Activated CD4-positive, alpha-beta T cell treated with anti-CD3 and anti-CD28 coated beads, Interleukin-2, amount 10 ng/mL, durations not matched to agents 24 days and 14 days (primary cell): ENCODE data around the gene SUSD2. TPM values are rescaled to one million over a fixed set of nuclear protein-coding genes. Genes with fewer than 3 reads are reported as not detected.
A peak's percentile ranks its signal among the peaks of the same experiment; 100 is the strongest.
"Not testable (repeated sequence)": the region's sequence is repeated elsewhere in the genome, so short reads cannot be mapped to it uniquely, and the experiment has no call there.

Experiments
- DNase-seq: peaks from one replicate; pipeline ENCODE4 v3.0.0; 2022
- H3K27ac Mint-ChIP-seq: one replicate; pipeline ENCODE4 v1.8.0; 2022; ENCODE audit warnings: mild to moderate bottlenecking, mixed read lengths
- H3K27me3 Mint-ChIP-seq: one replicate; pipeline ENCODE4 v1.8.0; 2022; ENCODE audit warnings: mixed read lengths
- H3K36me3 Mint-ChIP-seq: one replicate; pipeline ENCODE4 v1.8.0; 2022; ENCODE audit warnings: low read depth, mild to moderate bottlenecking, mixed read lengths
- H3K4me1 Mint-ChIP-seq: one replicate; pipeline ENCODE4 v1.8.0; 2021; ENCODE audit warnings: mixed read lengths
- H3K4me3 Mint-ChIP-seq: one replicate; pipeline ENCODE4 v1.8.0; 2022; ENCODE audit warnings: mild to moderate bottlenecking, moderate library complexity, mixed read lengths
- H3K9me3 Mint-ChIP-seq: one replicate; pipeline ENCODE4 v1.8.0; 2021; ENCODE audit warnings: mixed read lengths
- intact Hi-C: fragments of 100-400 bp; cut with micrococcal nuclease; formaldehyde crosslinking; loops from one replicate; pipeline ENCODE4 v1.15.1; 2023
- total RNA-seq: library from RNA; stranded (reverse); gene quantifications from 2 replicates; pipeline ENCODE4 v1.2.3, GENCODE V29; 2022

The SUSD2 gene
- total RNA-seq, 1 donor from 2014 or later, result 0.75 TPM

- peaks cover 31% of the 10 kb centered on the region for H3K4me1 Mint-ChIP-seq
- DNase-seq, H3K27me3 Mint-ChIP-seq, intact Hi-C loops, H3K9me3 Mint-ChIP-seq, H3K36me3 Mint-ChIP-seq, H3K4me3 Mint-ChIP-seq, H3K27ac Mint-ChIP-seq: not testable (repeated sequence)
Measured at GRCh38 chr22:24210409-24210808, 29.1 kb downstream of the SUSD2 start.

GRCh38 chr22:24211716-24212115 lies 30.4 kb downstream of the SUSD2 start:
- not testable (repeated sequence) for H3K4me3 Mint-ChIP-seq, H3K27ac Mint-ChIP-seq

GRCh38 chr22:24213111-24213510 lies 31.8 kb downstream of the SUSD2 start:
- H3K27me3 Mint-ChIP-seq, DNase-seq, H3K27ac Mint-ChIP-seq, intact Hi-C loops, H3K4me3 Mint-ChIP-seq, H3K9me3 Mint-ChIP-seq, H3K4me1 Mint-ChIP-seq, H3K36me3 Mint-ChIP-seq: not testable (repeated sequence)

More at GRCh38 chr22:24211716-24212115, 30.4 kb downstream of the SUSD2 start:
- intact Hi-C loops, DNase-seq, H3K9me3 Mint-ChIP-seq, H3K27me3 Mint-ChIP-seq, H3K36me3 Mint-ChIP-seq: not testable (repeated sequence)
- peaks cover 23% of the 10 kb centered on the region for H3K4me1 Mint-ChIP-seq

- intact Hi-C loops, result no loop called here
- Mint-ChIP-seq H3K4me3 (no peak overlapping the region), H3K9me3 (no peaks in the 10 kb centered on the region), H3K4me1 (peaks cover 2% of the 10 kb centered on the region), H3K36me3 (no peaks in the 10 kb centered on the region), H3K27me3 (no peaks in the 10 kb centered on the region), H3K27ac (no peak overlapping the region)
- DNase-seq, result no peak
Measured at GRCh38 chr22:24214467-24215285, 33.4 kb downstream of the SUSD2 start.

- no peak for DNase-seq
- no peaks in the 10 kb centered on the region for H3K36me3 Mint-ChIP-seq
Measured at GRCh38 chr22:24216541-24217209, 35.4 kb downstream of the SUSD2 start.

GRCh38 chr22:24217384-24217783 lies 36.1 kb downstream of the SUSD2 start:
- intact Hi-C loops, result no loop called here
- Mint-ChIP-seq H3K27me3 (no peaks in the 10 kb centered on the region), H3K36me3 (no peaks in the 10 kb centered on the region), H3K9me3 (no peaks in the 10 kb centered on the region), H3K4me3 (no peak overlapping the region), H3K4me1 (peaks cover 1% of the 10 kb centered on the region), H3K27ac (no peak overlapping the region)
- no peak for DNase-seq

More at GRCh38 chr22:24216541-24217209, 35.4 kb downstream of the SUSD2 start:
- Mint-ChIP-seq H3K27ac (no peak overlapping the region), H3K27me3 (no peaks in the 10 kb centered on the region), H3K9me3 (no peaks in the 10 kb centered on the region), H3K4me1 (peaks cover 3% of the 10 kb centered on the region), H3K4me3 (no peak overlapping the region)
- intact Hi-C loops, result no loop called here

GRCh38 chr22:24219750-24220149 lies 38.5 kb downstream of the SUSD2 start:
- no peak overlapping the region for H3K4me3 Mint-ChIP-seq
- no peak overlapping the region for H3K27ac Mint-ChIP-seq
- no peaks in the 10 kb centered on the region for H3K9me3 Mint-ChIP-seq
- H3K4me1 Mint-ChIP-seq, result peaks cover 1% of the 10 kb centered on the region
- no peak for DNase-seq
- intact Hi-C loops, result no loop called here
- H3K27me3 Mint-ChIP-seq, result no peaks in the 10 kb centered on the region
- H3K36me3 Mint-ChIP-seq, result no peaks in the 10 kb centered on the region

- intact Hi-C loops, result no loop called here
- no peaks in the 10 kb centered on the region for H3K27me3 Mint-ChIP-seq
- H3K4me3 Mint-ChIP-seq, result no peak overlapping the region
- DNase-seq, result no peak
- H3K4me1 Mint-ChIP-seq, result peaks cover 1% of the 10 kb centered on the region
- no peaks in the 10 kb centered on the region for H3K36me3 Mint-ChIP-seq
- no peak overlapping the region for H3K27ac Mint-ChIP-seq
- H3K9me3 Mint-ChIP-seq, result peaks cover 3% of the 10 kb centered on the region
Measured at GRCh38 chr22:24224468-24224867, 43.2 kb downstream of the SUSD2 start.

- H3K4me1 Mint-ChIP-seq, result no peaks in the 10 kb centered on the region
- intact Hi-C loops, result no loop called here
- no peaks in the 10 kb centered on the region for H3K36me3 Mint-ChIP-seq
- H3K9me3 Mint-ChIP-seq, result peaks cover 3% of the 10 kb centered on the region
- H3K27ac Mint-ChIP-seq, result no peak overlapping the region
- no peak overlapping the region for H3K4me3 Mint-ChIP-seq
- no peak for DNase-seq
- no peaks in the 10 kb centered on the region for H3K27me3 Mint-ChIP-seq
Measured at GRCh38 chr22:24225044-24225601, 43.8 kb downstream of the SUSD2 start.

GRCh38 chr22:24225951-24226350 lies 44.7 kb downstream of the SUSD2 start:
- no peak for DNase-seq
- Mint-ChIP-seq H3K27me3 (no peaks in the 10 kb centered on the region), H3K4me3 (no peak overlapping the region), H3K9me3 (peaks cover 3% of the 10 kb centered on the region), H3K4me1 (no peaks in the 10 kb centered on the region), H3K27ac (no peak overlapping the region), H3K36me3 (no peaks in the 10 kb centered on the region)
- intact Hi-C loops, result no loop called here

- H3K27ac Mint-ChIP-seq, result no peak overlapping the region
- DNase-seq, result peak; percentile 90
- H3K27me3 Mint-ChIP-seq, result no peaks in the 10 kb centered on the region
- peaks cover 6% of the 10 kb centered on the region for H3K4me1 Mint-ChIP-seq
- peaks cover 3% of the 10 kb centered on the region for H3K9me3 Mint-ChIP-seq
- intact Hi-C loops, result no loop called here
- H3K4me3 Mint-ChIP-seq, result no peak overlapping the region
- H3K36me3 Mint-ChIP-seq, result no peaks in the 10 kb centered on the region
Measured at GRCh38 chr22:24230911-24231656, 49.8 kb downstream of the SUSD2 start.

GRCh38 chr22:24231706-24232105 lies 50.4 kb downstream of the SUSD2 start:
- Mint-ChIP-seq H3K9me3 (no peaks in the 10 kb centered on the region), H3K4me1 (peaks cover 6% of the 10 kb centered on the region), H3K36me3 (no peaks in the 10 kb centered on the region), H3K27me3 (no peaks in the 10 kb centered on the region), H3K4me3 (no peak overlapping the region), H3K27ac (no peak overlapping the region)
- DNase-seq, result no peak
- intact Hi-C loops, result no loop called here

GRCh38 chr22:24232124-24232523 lies 50.8 kb downstream of the SUSD2 start:
- H3K36me3 Mint-ChIP-seq, result no peaks in the 10 kb centered on the region
- no peak overlapping the region for H3K4me3 Mint-ChIP-seq
- no peak for DNase-seq

GRCh38 chr22:24232725-24233124 lies 51.4 kb downstream of the SUSD2 start:
- H3K4me3 Mint-ChIP-seq, result no peak overlapping the region
- intact Hi-C loops, result no loop called here
- no peaks in the 10 kb centered on the region for H3K27me3 Mint-ChIP-seq
- DNase-seq, result no peak
- H3K36me3 Mint-ChIP-seq, result no peaks in the 10 kb centered on the region
- peaks cover 6% of the 10 kb centered on the region for H3K4me1 Mint-ChIP-seq
- H3K9me3 Mint-ChIP-seq, result no peaks in the 10 kb centered on the region
- no peak overlapping the region for H3K27ac Mint-ChIP-seq

More at GRCh38 chr22:24232124-24232523, 50.8 kb downstream of the SUSD2 start:
- no peaks in the 10 kb centered on the region for H3K27me3 Mint-ChIP-seq
- no peaks in the 10 kb centered on the region for H3K9me3 Mint-ChIP-seq
- peaks cover 6% of the 10 kb centered on the region for H3K4me1 Mint-ChIP-seq
- intact Hi-C loops, result no loop called here
- H3K27ac Mint-ChIP-seq, result no peak overlapping the region
